Testis (tissue), 2 donors: ENCODE results near the gene KCNQ1OT1.

Experiments
- POLR2A ChIP-seq: fragments of 450-650 bp; IDR thresholded peaks from one replicate; pipeline ENCODE4 v1.6.1; 2017; ENCODE audit warnings: antibody characterized with exemption, mild to moderate bottlenecking, moderate library complexity
- TF ChIP-seq, protein P1 (sequence below), 3 experiments: fragments of 450-650 bp in 2 of 3; fragments of 200-600 bp in 1 of 3; sonication (generic) in 1 of 3; IDR thresholded peaks; one replicate each; pipeline ENCODE4 v1.5.1; 2016 to 2019; ENCODE audit warnings: antibody characterized with exemption in 3 of 3, mild to moderate bottlenecking in 2 of 3, moderate library complexity in 1 of 3

DNA sequence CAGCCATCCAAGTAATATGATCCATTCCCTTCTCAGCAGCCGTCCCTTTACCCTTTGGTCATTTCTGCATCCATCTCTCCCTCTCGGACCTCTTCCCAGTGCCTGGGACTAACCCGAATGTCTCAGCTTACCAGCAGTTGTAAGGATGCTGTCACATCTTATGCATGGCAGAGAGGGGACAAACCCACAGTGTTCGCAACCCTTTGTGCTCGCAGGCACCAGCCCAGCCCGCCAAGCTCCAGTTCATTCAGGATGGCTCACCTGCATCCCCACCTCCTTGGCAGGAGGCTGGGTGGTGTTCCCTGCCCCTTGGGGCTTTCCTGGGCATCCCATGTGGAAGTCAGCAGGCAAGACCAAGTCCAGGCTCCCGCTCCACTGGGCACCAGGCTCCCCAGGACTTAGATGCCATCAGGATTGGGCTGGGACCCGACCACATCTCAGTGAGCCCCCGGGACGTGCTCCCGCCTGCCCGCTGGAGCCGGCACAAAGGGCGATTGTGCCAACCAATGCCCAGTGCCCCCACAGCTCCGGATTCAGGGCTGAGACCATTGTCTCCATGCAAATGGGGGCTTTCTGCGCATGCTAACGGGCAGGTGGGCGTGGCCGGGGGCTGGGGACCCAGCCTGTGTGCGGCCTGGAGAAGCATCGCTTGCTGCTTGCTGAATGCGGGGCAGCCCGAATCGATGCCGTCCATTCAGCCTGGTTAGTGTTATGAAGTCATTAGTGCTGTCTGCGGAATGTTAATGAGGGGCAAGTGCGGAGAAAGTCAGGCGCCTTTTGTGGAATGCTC lies 108.6 kb downstream of the KCNQ1OT1 start:
- TF ChIP-seq, protein P1, sequence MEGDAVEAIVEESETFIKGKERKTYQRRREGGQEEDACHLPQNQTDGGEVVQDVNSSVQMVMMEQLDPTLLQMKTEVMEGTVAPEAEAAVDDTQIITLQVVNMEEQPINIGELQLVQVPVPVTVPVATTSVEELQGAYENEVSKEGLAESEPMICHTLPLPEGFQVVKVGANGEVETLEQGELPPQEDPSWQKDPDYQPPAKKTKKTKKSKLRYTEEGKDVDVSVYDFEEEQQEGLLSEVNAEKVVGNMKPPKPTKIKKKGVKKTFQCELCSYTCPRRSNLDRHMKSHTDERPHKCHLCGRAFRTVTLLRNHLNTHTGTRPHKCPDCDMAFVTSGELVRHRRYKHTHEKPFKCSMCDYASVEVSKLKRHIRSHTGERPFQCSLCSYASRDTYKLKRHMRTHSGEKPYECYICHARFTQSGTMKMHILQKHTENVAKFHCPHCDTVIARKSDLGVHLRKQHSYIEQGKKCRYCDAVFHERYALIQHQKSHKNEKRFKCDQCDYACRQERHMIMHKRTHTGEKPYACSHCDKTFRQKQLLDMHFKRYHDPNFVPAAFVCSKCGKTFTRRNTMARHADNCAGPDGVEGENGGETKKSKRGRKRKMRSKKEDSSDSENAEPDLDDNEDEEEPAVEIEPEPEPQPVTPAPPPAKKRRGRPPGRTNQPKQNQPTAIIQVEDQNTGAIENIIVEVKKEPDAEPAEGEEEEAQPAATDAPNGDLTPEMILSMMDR (IDR thresholded peaks at IDR 0.05) = no peak
- TF ChIP-seq POLR2A = no peak
